Adrenal gland (tissue), 5 donors: Measurements from ENCODE around the gene TMEM163.

ENCODE experiments used
- CTCF ChIP-seq, 6 experiments: fragments of 450-650 bp in 4 of 6; fragments of 200-600 bp in 2 of 6; sonication (generic) in 1 of 6; IDR thresholded peaks; 1 replicate in 5 of 6; 2 replicates in 1 of 6; pipeline versions ENCODE4 v1.5.1 to v1.8.0; 2016 to 2021; ENCODE audit warnings: antibody characterized with exemption in 6 of 6, mild to moderate bottlenecking in 2 of 6, moderate library complexity in 1 of 6
- POLR2A ChIP-seq, 2 donors: fragments of 450-650 bp; IDR thresholded peaks; one replicate each; pipeline ENCODE4 v1.6.1; 2017; ENCODE audit warnings: antibody characterized with exemption in 2 of 2, mild to moderate bottlenecking in 2 of 2, moderate library complexity in 1 of 2
- donor health status: DM: no; HTN: no; CAD: no.

GRCh38 chr2:134536296-134536695 lies 182.5 kb downstream of the TMEM163 start:
- no peak for TF ChIP-seq CTCF (IDR thresholded peaks at IDR 0.05)
- TF ChIP-seq POLR2A (IDR thresholded peaks at IDR 0.05) = no peak
